ENCODE results near the gene SPDYE2.
"Not testable (repeated sequence)": the region's sequence is repeated elsewhere in the genome, so short reads cannot be mapped to it uniquely, and the experiment has no call there.

DNA sequence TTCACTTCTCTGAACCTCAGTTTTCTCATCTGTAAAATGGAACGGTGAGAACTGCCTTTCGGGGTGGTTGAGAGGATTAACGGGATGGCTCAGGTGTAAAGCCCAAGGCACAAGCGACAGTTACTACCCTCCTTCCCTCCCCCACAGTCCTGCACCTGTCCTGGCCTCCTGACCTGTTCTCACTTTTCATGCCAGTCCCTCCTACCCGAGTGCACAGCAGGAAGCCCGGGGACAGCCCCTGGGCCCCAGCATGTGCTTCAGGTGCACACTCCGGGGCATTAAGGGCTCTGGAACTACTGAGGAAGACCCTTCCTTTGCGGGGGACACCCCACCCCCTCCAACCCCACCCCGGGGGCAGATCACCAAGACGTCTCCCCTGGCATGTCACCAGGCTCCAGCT lies 34.1 kb upstream of the SPDYE2 start:
- TF ChIP-seq, protein P1, sequence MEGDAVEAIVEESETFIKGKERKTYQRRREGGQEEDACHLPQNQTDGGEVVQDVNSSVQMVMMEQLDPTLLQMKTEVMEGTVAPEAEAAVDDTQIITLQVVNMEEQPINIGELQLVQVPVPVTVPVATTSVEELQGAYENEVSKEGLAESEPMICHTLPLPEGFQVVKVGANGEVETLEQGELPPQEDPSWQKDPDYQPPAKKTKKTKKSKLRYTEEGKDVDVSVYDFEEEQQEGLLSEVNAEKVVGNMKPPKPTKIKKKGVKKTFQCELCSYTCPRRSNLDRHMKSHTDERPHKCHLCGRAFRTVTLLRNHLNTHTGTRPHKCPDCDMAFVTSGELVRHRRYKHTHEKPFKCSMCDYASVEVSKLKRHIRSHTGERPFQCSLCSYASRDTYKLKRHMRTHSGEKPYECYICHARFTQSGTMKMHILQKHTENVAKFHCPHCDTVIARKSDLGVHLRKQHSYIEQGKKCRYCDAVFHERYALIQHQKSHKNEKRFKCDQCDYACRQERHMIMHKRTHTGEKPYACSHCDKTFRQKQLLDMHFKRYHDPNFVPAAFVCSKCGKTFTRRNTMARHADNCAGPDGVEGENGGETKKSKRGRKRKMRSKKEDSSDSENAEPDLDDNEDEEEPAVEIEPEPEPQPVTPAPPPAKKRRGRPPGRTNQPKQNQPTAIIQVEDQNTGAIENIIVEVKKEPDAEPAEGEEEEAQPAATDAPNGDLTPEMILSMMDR (IDR thresholded peaks at IDR 0.05), result not testable (repeated sequence)
- TF ChIP-seq EP300, POLR2AphosphoS5, POLR2A (IDR thresholded peaks at IDR 0.05): not testable (repeated sequence)
